SU-DHL-6 (cell line): Measurements from ENCODE around the gene SMKR1.

ENCODE experiments used
- H2AFZ ChIP-seq: fragments of 200-600 bp; sonication (generic); 2 replicates; pipeline ENCODE4 v1.6.1; 2014; ENCODE audit warnings: low read depth, mild to moderate bottlenecking, moderate library complexity, mixed read lengths, antibody characterized with exemption, low read length; ENCODE audit not compliant: severe bottlenecking
- H3F3A ChIP-seq: fragments of 200-600 bp; shearing (Covaris generic); 2 replicates; pipeline ENCODE4 v1.6.0; 2016; ENCODE audit warnings: antibody characterized with exemption, mild to moderate bottlenecking; ENCODE audit not compliant: insufficient read depth
- H3K27ac ChIP-seq: fragments of 200-600 bp; sonication (generic); 2 replicates; pipeline ENCODE4 v1.5.1; 2016; ENCODE audit warnings: low read depth, mild to moderate bottlenecking, low read length, moderate library complexity, mixed read lengths
- H3K27me3 ChIP-seq: fragments of 200-600 bp; sonication (generic), shearing (Covaris generic); 2 replicates; pipeline ENCODE4 v1.6.0; 2014; ENCODE audit warnings: mild to moderate bottlenecking, low read length
- H3K36me3 ChIP-seq: fragments of 200-600 bp; sonication (generic); 2 replicates; pipeline ENCODE4 v1.6.1; 2014; ENCODE audit warnings: mild to moderate bottlenecking, low read length, mixed read lengths
- H3K4me2 ChIP-seq: fragments of 300-600, 200-600 bp; shearing (Covaris generic), sonication (generic); 2 replicates; pipeline ENCODE4 v1.6.0; 2014; ENCODE audit warnings: low read length, low read depth, mild to moderate bottlenecking; ENCODE audit not compliant: poor library complexity, severe bottlenecking
- H3K4me3 ChIP-seq: fragments of 200-600 bp; sonication (generic); 2 replicates; pipeline ENCODE4 v1.5.1; 2014; ENCODE audit warnings: antibody characterized with exemption, low read length, mild to moderate bottlenecking, mixed read lengths; ENCODE audit not compliant: insufficient read depth, poor library complexity, severe bottlenecking
- H3K79me2 ChIP-seq: fragments of 200-600 bp; sonication (generic); 2 replicates; pipeline ENCODE4 v1.6.1; 2014; ENCODE audit warnings: mild to moderate bottlenecking, low read length, moderate library complexity; ENCODE audit not compliant: insufficient read depth
- H3K9ac ChIP-seq: fragments of 200-600 bp; sonication (generic); 2 replicates; pipeline ENCODE4 v1.7.0; 2014; ENCODE audit warnings: mild to moderate bottlenecking, low read length
- H3K9me2 ChIP-seq: fragments of 200-600 bp; sonication (generic); replicated peaks from 2 replicates; pipeline ENCODE4 v1.6.1; 2014; ENCODE audit warnings: low read length; ENCODE audit not compliant: insufficient read depth
- H3K9me3 ChIP-seq: fragments of 200-600 bp; sonication (generic); 2 replicates; pipeline ENCODE4 v1.6.1; 2014; ENCODE audit warnings: low read length, mixed read lengths; ENCODE audit not compliant: insufficient read depth
- H4K20me1 ChIP-seq: fragments of 200-600 bp; sonication (generic); 2 replicates; pipeline ENCODE4 v1.6.1; 2014; ENCODE audit warnings: low read depth, mild to moderate bottlenecking, antibody characterized with exemption, low read length, moderate library complexity, mixed read lengths
- CTCF ChIP-seq: fragments of 200-600 bp; sonication (generic); IDR thresholded peaks from one replicate; pipeline ENCODE4 v1.5.1; 2017; ENCODE audit warnings: antibody characterized with exemption, mild to moderate bottlenecking, low read length, moderate library complexity; ENCODE audit not compliant: insufficient read depth, poor library complexity, severe bottlenecking
- EZH2phosphoT487 ChIP-seq: fragments of 200-600 bp; sonication (generic), shearing (Covaris generic); conservative IDR thresholded peaks from 2 replicates; pipeline ENCODE4 v1.6.1; 2018; ENCODE audit warnings: mild to moderate bottlenecking, antibody characterized with exemption, low read length, moderate library complexity, mixed read lengths

Gene SMKR1

GRCh38 chr7:129501760-129502707, at the start of gene SMKR1:
Gene SMKR1 (plus strand): TSS chr7:129502531. CDS start chr7:129502825, 294 bp downstream.
- Histone ChIP-seq H3K9me3 (no peaks in the 10 kb centered on the region), H3K9me2 (no peaks in the 10 kb centered on the region), H2AFZ (peak within 1 kb of the TSS; percentile 16), H3K9ac (peak within 1 kb of the TSS; percentile 43), H3K36me3 (no peaks in the 10 kb centered on the region), H3K4me2 (peak within 1 kb of the TSS; percentile 59), H3K27ac (no peak within 1 kb of the TSS), H4K20me1 (no peaks in the 10 kb centered on the region), H3K79me2 (no peaks in the 10 kb centered on the region), H3K27me3 (no peaks in the 10 kb centered on the region), H3F3A (no peaks in the 10 kb centered on the region), H3K4me3 (peak within 1 kb of the TSS; percentile 49)
- TF ChIP-seq CTCF (no peak), EZH2phosphoT487 (no peak)

GRCh38 chr7:129452589-129453231, 49.6 kb upstream of the SMKR1 start:
- Histone ChIP-seq H3K27ac (no peak overlapping the region), H3K4me3 (no peak overlapping the region), H2AFZ (no peak overlapping the region), H3K9me3 (no peaks in the 10 kb centered on the region), H3K36me3 (no peaks in the 10 kb centered on the region), H3K4me2 (no peak overlapping the region), H3K9ac (no peak overlapping the region), H3K27me3 (no peaks in the 10 kb centered on the region), H3K79me2 (no peaks in the 10 kb centered on the region), H4K20me1 (no peaks in the 10 kb centered on the region), H3K9me2 (no peaks in the 10 kb centered on the region), H3F3A (no peaks in the 10 kb centered on the region)
- no peak for TF ChIP-seq EZH2phosphoT487
- TF ChIP-seq CTCF = no peak

GRCh38 chr7:129453510-129454248, 48.7 kb upstream of the SMKR1 start:
- Histone ChIP-seq H3F3A (no peaks in the 10 kb centered on the region), H3K9ac (no peak overlapping the region), H3K27ac (no peak overlapping the region), H3K4me2 (no peak overlapping the region), H3K36me3 (no peaks in the 10 kb centered on the region), H3K4me3 (no peak overlapping the region), H3K9me2 (no peaks in the 10 kb centered on the region), H2AFZ (no peak overlapping the region), H3K79me2 (no peaks in the 10 kb centered on the region), H3K27me3 (no peaks in the 10 kb centered on the region), H4K20me1 (no peaks in the 10 kb centered on the region), H3K9me3 (no peaks in the 10 kb centered on the region)
- TF ChIP-seq EZH2phosphoT487 (no peak), CTCF (no peak)
